NB4 (cell line): ENCODE results near the gene CLDN34.

ENCODE experiments used
- DNase-seq: peaks from one replicate; pipeline ENCODE4 v3.0.0; 2010; ENCODE audit warnings: low read depth
- H3K4me3 ChIP-seq: one replicate; pipeline ENCODE4 v1.5.1; 2011; ENCODE audit warnings: mild to moderate bottlenecking, low read depth, low read length, moderate library complexity
- CTCF ChIP-seq: IDR thresholded peaks from one replicate; pipeline ENCODE4 v1.5.1; 2012; ENCODE audit warnings: low read depth, low read length
- MAX ChIP-seq: IDR thresholded peaks from 2 replicates; pipeline ENCODE4 v1.6.1; 2011; ENCODE audit warnings: low read depth, low read length
- MYC ChIP-seq: IDR thresholded peaks from 2 replicates; pipeline ENCODE4 v1.6.1; 2011; ENCODE audit warnings: low read depth, low read length
- POLR2A ChIP-seq: IDR thresholded peaks from 2 replicates; pipeline ENCODE4 v1.6.1; 2011; ENCODE audit warnings: mild to moderate bottlenecking; ENCODE audit not compliant: insufficient read length; ENCODE audit errors: extremely low read depth

CLDN34 gene

DNA sequence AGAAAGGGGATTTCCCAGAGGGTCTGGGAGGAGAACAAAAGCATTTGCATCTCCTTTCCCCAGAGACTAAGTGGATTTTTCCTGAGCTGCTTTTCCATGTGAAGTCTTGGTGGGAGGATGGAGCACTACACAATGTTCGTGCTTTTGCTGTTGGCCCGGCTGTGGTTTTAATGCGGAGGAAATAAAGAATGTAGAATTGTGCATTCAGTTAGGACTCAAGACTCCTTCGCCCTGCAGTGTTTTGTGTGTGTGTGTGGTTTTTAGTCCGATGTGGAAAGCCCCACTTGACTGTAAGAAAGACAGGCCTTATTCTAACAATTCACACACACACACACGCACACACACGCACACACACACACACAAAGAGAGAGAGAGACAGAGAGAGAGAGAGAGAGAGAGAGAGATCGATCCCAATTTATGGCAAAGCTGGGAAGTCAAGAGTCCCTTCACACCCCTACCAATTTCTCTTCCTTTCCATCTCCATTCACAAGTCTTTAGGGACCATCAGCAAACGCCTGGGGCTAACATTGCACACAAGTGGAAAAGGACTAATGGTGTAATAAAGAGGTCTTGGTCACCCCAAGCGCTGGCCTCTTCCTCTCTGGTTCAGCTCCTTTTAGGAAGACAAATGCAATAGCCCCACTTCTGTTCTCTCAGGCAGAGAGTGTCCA is 44.2 kb downstream of the CLDN34 start:
- DNase-seq = peak; percentile 45
- no peak overlapping the region for H3K4me3 ChIP-seq
- TF ChIP-seq POLR2A (no peak), MAX (no peak), MYC (no peak), CTCF (no peak)

- TF ChIP-seq MYC (no peak), CTCF (no peak), MAX (no peak), POLR2A (no peak)
- H3K4me3 ChIP-seq = no peak overlapping the region
- peak; percentile 26 for DNase-seq
Measured at GRCh38 chrX:10011991-10012390, 44.8 kb downstream of the CLDN34 start.

DNA sequence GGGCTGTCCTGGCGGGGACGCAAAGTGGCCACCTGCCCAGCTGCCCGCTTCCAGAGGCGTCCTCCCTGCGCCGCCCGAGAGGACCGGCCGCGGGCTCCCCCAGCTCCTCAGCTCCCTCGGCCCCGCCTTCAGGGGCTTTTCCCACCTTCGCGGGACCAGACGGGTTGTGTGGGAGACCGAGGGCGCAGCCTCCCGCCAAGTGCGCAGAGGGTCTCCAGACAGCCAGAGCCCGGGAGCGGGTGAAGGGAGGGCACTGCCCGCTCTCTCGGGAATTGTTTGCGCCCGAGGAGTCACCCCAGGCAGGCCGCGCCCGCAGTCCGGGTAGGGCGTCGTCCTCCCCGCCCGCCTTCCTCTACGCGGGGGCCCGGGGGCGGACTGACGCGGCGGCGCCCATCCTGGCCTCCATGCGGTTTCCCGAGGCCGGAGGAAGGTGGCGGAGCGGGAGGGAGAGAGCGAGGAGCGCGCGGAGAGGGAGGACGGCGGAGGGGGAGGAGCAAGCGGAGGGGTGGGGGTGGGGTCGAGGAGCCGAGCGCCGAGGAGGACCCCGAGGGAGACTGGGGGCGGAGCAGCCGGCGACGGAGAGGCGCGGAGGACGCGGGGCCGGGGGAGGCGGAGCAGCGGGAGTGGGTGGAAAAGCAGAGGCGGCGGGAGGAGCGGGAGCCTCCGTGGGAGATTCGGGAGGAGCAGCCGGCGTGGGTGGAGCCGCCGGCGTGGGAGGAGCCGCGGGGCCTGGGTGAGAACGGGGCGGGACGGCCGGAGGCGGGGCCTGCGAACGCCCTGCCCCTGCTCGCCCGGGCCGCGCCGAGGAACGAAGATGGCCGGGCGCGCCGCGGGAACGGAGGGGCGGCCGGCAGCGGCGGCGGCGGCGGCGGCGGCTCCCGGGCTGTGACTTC is 47.5 kb downstream of the CLDN34 start:
- no peak for TF ChIP-seq POLR2A
- no peak for TF ChIP-seq MYC
- TF ChIP-seq CTCF = no peak
- no peak for TF ChIP-seq MAX
- H3K4me3 ChIP-seq = peak overlapping the region; percentile 38
- DNase-seq = peak; percentile 81

GRCh38 chrX:10015355-10015722 is 48.2 kb downstream of the CLDN34 start:
- no peak for DNase-seq
- no peak for TF ChIP-seq MAX
- H3K4me3 ChIP-seq = no peak overlapping the region

- no peak for TF ChIP-seq POLR2A
- TF ChIP-seq MYC = no peak
- TF ChIP-seq MAX = no peak
- no peak for TF ChIP-seq CTCF
- no peak overlapping the region for H3K4me3 ChIP-seq
- DNase-seq = no peak
Measured at GRCh38 chrX:10015723-10016518, 48.8 kb downstream of the CLDN34 start.
